ENCODE data around the gene ADGRG3. TPM values are rescaled to one million over a fixed set of nuclear protein-coding genes. Genes with fewer than 3 reads are reported as not detected.

Gene ADGRG3
- total RNA-seq, 1 donor from 2014 or later: not detected

DNA sequence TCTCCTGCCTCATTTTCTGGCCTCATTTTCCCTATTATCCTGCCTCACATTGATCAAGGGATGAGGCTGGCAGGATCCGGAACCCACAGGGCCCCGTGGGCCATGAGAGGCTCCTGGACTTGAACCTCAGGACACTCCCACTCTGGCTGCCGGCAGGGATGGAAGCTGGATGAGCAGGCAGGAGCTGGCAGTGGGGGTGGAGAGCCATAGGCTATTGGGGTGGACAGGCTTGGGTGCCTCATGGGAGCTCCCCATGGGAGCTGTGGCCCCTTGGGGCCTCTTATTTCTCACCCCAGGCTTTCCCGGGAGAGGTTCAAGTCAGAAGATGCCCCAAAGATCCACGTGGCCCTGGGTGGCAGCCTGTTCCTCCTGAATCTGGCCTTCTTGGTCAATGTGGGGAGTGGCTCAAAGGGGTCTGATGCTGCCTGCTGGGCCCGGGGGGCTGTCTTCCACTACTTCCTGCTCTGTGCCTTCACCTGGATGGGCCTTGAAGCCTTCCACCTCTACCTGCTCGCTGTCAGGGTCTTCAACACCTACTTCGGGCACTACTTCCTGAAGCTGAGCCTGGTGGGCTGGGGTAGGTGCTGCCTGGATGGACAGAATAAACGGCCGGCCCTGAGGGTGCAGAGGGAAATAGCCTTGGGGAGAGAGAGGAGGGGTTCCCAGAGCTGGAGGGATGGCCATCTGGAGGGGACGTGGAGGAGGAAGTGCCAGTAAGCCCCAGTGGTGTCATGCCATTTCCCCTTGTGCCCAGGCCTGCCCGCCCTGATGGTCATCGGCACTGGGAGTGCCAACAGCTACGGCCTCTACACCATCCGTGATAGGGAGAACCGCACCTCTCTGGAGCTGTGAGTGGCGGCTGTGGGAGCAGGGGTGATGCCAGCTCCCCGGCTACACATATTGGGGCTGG, 15.8 kb downstream of the ADGRG3 start:
- H3K36me3 ChIP-seq (ENCODE audit: control insufficient read depth, insufficient read depth, low read length): no peaks in the 10 kb centered on the region
- TF ChIP-seq, protein P1, sequence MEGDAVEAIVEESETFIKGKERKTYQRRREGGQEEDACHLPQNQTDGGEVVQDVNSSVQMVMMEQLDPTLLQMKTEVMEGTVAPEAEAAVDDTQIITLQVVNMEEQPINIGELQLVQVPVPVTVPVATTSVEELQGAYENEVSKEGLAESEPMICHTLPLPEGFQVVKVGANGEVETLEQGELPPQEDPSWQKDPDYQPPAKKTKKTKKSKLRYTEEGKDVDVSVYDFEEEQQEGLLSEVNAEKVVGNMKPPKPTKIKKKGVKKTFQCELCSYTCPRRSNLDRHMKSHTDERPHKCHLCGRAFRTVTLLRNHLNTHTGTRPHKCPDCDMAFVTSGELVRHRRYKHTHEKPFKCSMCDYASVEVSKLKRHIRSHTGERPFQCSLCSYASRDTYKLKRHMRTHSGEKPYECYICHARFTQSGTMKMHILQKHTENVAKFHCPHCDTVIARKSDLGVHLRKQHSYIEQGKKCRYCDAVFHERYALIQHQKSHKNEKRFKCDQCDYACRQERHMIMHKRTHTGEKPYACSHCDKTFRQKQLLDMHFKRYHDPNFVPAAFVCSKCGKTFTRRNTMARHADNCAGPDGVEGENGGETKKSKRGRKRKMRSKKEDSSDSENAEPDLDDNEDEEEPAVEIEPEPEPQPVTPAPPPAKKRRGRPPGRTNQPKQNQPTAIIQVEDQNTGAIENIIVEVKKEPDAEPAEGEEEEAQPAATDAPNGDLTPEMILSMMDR (IDR thresholded peaks at IDR 0.05; ENCODE audit: insufficient read depth, low read length, poor library complexity, severe bottlenecking): no peak
- H3K27me3 ChIP-seq (ENCODE audit: control insufficient read depth, insufficient read depth, low read length): peaks cover 13% of the 10 kb centered on the region
- no peak for DNase-seq (ENCODE audit: low read depth)
- no peak overlapping the region for H3K4me3 ChIP-seq (ENCODE audit: low read depth, low read length)

DNA sequence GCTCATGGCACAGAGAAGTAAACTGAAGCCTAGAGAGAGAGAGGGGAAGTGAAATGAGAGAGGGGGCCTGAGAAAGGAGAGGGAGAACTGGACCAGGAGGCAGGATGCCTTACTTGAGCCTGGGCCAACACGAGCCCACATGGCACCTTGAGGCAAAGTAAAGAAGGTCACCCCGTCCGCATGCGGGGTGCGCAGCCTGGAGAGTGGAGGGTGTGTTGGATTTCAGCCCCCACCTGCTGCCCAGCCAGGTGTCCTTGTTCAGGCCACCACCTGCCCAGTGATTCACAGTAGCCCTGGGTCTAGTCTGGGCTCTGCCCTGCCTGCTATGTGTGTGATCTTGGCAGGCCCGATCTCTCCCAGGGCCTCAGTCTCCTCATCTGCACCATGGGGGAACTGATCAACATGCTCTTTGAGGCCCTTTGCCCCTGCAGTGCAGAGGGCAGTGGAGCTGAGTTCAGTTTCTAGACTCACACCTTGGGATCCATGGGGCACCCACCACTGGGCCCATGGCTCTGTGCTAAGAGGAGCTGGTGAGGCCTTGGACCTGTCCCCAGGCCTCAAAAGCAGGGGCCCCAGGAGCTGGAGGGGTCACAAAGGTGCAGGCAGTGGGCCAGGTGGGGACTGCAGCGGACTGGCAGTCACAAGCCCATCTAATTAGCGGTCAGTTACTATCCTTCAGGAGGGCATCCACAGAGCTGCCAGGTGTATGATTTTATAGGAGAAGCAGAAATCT, 16.7 kb downstream of the ADGRG3 start:
- H3K27me3 ChIP-seq (ENCODE audit: control insufficient read depth, insufficient read depth, low read length): peaks cover 11% of the 10 kb centered on the region
- DNase-seq (ENCODE audit: low read depth): no peak
- TF ChIP-seq, protein P1 (IDR thresholded peaks at IDR 0.05; ENCODE audit: insufficient read depth, low read length, poor library complexity, severe bottlenecking): no peak
- no peak overlapping the region for H3K4me3 ChIP-seq (ENCODE audit: low read depth, low read length)
- no peaks in the 10 kb centered on the region for H3K36me3 ChIP-seq (ENCODE audit: control insufficient read depth, insufficient read depth, low read length)

DNA sequence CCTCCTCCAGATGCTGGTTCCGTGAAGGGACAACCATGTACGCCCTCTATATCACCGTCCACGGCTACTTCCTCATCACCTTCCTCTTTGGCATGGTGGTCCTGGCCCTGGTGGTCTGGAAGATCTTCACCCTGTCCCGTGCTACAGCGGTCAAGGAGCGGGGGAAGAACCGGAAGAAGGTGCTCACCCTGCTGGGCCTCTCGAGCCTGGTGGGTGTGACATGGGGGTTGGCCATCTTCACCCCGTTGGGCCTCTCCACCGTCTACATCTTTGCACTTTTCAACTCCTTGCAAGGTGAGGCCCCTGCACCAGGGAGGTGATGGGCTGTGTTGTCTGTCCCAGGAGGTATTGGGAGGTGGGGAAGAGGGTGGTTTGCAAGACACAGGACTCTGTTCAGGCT, 17.5 kb downstream of the ADGRG3 start:
- no peak for DNase-seq (ENCODE audit: low read depth)
- no peak overlapping the region for H3K4me3 ChIP-seq (ENCODE audit: low read depth, low read length)
- peaks cover 11% of the 10 kb centered on the region for H3K27me3 ChIP-seq (ENCODE audit: control insufficient read depth, insufficient read depth, low read length)
- H3K36me3 ChIP-seq (ENCODE audit: control insufficient read depth, insufficient read depth, low read length): no peaks in the 10 kb centered on the region
- TF ChIP-seq, protein P1 (IDR thresholded peaks at IDR 0.05; ENCODE audit: insufficient read depth, low read length, poor library complexity, severe bottlenecking): no peak

DNA sequence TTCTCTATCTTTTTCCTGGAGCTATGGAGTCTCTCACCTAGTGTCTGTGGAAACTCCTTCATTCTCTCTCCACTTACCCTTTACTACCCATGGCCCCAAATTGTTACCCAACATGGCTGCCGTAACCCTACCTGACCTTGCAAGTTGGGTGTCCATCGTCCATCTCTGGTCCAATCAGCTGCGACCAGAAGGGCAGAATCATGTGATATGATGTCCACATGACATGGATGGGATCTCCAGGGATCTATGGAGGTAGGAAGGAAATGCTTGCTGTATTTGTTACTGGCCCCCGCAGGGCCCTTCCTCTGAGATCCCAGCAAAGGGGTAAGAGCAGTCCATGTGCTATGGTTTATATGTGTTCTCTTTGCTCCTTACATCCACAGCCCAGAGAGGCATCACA, 18.5 kb downstream of the ADGRG3 start:
- no peak for DNase-seq (ENCODE audit: low read depth)
- TF ChIP-seq, protein P1 (IDR thresholded peaks at IDR 0.05; ENCODE audit: insufficient read depth, low read length, poor library complexity, severe bottlenecking): no peak
- no peaks in the 10 kb centered on the region for H3K36me3 ChIP-seq (ENCODE audit: control insufficient read depth, insufficient read depth, low read length)
- no peak overlapping the region for H3K4me3 ChIP-seq (ENCODE audit: low read depth, low read length)
- peaks cover 11% of the 10 kb centered on the region for H3K27me3 ChIP-seq (ENCODE audit: control insufficient read depth, insufficient read depth, low read length)

DNA sequence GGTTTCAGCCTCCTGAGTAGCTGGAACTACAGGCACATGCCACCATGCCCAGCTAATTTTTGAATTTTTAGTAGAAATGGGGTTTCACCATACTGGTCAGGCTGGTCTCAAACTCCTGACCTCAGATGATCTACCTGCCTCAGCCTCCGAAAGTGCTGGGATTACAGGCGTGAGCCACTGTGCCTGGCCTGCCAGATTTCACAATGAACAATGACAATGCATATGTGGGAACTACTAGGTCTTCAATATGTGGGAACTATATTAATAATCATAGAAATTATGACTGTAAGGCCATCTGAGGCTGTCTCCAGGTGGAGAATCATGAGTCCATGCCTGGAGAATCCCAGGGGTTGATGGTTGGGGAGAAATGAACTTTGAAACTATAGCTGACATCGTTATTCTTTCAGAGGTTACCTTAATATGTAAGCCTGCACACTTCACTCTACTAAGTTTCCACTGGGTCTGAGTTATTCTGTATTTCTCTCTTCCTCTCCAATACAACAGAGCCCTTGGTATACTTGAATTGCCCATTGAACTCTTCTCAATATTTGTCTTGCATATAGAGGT, 19.3 kb downstream of the ADGRG3 start:
- Histone ChIP-seq H3K27me3 (ENCODE audit: control insufficient read depth, insufficient read depth, low read length) (peaks cover 11% of the 10 kb centered on the region), H3K36me3 (ENCODE audit: control insufficient read depth, insufficient read depth, low read length) (no peaks in the 10 kb centered on the region), H3K4me3 (ENCODE audit: low read depth, low read length) (no peak overlapping the region)
- DNase-seq (ENCODE audit: low read depth): no peak
- TF ChIP-seq, protein P1 (IDR thresholded peaks at IDR 0.05; ENCODE audit: insufficient read depth, low read length, poor library complexity, severe bottlenecking): no peak
